Stimulated activated CD8-positive, alpha-beta memory T cell treated with anti-CD3 and anti-CD28 coated beads, Interleukin-4, amount 100 ng/mL, for 48 hours (primary cell): ENCODE results near the gene CARMIL1.
A peak's percentile ranks its signal among the peaks of the same experiment; 100 is the strongest.
"Not testable (repeated sequence)": the region's sequence is repeated elsewhere in the genome, so short reads cannot be mapped to it uniquely, and the experiment has no call there.

ENCODE experiments used
- DNase-seq: peaks from one replicate; pipeline ENCODE4 v3.0.0-alpha.2; 2020

CARMIL1 gene

DNA sequence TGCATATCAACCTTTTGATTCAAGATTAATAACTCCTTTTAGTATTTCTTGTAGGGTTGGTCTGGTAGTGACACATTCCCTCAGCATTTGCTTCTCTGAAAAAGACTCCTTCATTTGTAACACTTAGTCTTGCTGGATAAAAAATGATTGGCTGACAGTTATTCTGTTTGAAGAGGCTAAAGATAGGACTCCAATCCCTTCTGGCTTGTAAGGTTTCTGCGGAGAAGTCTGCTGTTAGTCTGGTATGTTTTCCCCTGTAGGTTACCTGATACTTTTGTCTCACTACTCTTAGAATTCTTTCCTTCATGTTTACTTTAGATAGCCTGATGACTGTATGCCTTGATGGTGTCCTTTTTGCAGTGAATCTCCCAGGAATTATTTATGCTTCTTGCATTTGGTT, 96.0 kb downstream of the CARMIL1 start:
- DNase-seq: no peak

GRCh38 chr6:25377664-25378063, 98.5 kb downstream of the CARMIL1 start:
- no peak for DNase-seq

DNA sequence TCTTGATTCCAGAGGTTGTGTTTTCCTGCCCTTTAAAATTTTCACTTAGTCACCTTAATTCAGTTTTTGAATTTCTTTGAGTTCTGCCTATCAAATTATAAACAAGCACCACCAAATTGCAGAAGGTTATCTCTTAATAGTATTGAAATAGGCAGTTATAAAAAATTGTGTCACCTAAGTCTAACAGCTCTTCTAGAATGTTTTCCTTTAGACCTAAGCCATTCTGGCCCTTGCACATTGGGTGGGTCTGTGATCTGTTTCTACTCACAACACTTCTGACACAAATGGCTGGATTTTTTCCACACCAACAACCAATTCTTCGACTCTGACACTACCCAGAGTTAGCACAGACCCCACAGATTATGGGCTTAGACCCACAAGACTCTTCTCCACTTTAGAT, 101.9 kb downstream of the CARMIL1 start:
- no peak for DNase-seq

DNA sequence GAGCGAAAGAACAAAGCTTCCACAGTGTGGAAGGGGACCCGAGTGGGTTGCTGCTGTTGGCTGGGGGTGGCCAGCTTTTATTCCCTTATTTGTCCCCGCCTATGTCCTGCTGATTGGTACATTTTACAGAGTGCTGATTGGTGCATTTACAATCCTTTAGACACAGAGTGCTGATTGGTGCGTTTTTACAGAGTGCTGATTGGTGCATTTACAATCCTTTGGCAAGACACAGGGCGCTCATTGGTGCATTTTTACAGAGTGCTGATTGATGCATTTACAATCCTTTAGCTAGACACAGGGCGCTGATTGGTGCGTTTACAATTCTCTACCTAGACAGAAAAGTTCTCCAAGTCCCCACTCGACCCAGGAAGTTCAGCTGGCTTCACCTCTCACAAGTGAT, 103.3 kb downstream of the CARMIL1 start:
- DNase-seq: not testable (repeated sequence)

GRCh38 chr6:25384234-25384633, 105.1 kb downstream of the CARMIL1 start:
- DNase-seq: no peak

DNA sequence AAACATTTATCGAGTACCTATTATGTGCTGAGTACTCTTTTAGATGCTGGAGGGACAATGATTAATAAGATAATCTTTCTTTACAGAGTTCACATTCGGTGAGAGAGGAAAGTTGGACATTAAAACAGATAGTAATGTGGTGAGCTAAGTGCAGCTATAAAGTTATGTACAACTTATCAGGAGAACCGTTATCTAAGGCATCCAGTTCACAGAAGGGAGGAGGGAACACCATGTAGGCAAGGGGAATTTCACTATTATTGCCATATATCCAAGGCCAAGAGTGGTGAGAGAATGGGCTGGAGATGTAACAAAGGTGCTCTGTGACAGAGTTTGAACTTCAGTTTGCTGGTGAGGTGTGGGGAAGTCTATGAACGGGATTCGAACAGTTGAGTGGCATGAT, 105.8 kb downstream of the CARMIL1 start:
- no peak for DNase-seq

DNA sequence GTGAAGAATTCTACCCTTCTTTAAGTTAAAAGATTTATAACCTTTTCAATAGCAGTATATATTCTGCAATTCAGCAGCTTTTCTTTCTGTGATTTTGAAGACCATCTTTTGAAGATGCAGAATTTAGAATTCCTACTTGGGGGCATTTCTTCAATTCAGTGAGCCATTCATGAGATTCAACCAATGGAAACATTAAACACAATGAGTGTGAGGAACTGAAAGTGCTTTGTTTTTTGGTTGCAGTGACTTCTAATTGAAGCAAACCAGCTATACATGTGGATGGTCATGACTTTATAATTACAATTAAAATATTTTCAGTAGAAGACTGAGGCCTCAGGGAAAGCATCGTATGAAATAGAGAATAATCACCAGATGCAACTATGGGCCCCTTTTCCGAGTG, 108.3 kb downstream of the CARMIL1 start:
- DNase-seq: no peak

- no peak for DNase-seq
Observed at GRCh38 chr6:25387911-25388310, 108.7 kb downstream of the CARMIL1 start.

- DNase-seq: no peak
Observed at GRCh38 chr6:25388776-25389175, 109.6 kb downstream of the CARMIL1 start.

DNA sequence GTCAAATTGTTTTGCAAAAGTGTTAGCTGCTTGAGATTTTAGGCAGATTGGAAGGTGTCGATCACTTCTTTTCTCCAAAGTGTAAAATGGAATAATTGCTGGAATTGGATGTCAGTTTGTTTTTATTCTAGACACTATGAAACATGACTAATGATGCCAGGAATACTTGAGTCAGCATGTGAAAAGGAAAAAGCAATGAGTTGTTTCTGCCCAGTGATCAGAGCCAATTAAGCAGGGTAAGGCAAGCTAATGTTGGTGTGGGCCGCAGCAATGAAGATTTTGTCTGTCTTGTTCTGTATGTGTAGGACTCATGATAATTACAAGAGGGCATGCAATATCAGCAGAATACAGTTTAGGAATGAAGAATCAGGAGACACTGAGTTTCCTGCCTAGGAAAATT, 110.3 kb downstream of the CARMIL1 start:
- DNase-seq: no peak

DNA sequence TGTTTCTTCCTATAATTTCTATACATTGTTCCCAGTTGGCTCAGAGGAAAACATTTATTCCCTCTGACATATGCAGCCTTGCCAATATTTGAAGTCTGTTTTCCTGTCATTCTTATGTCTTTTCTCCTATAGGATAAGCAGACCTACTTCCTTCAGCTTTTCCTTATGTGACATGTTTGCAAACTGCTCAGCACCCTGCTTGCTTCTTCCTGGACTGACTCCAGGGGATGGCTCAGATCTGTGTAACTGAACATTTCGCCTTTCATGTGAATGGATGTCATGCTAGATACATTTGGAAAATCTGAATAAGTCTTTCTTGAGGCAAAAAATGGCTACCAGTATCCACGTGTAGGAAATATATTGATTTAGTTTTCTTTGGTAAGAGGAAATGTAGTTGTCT, 113.2 kb downstream of the CARMIL1 start:
- DNase-seq: no peak

DNA sequence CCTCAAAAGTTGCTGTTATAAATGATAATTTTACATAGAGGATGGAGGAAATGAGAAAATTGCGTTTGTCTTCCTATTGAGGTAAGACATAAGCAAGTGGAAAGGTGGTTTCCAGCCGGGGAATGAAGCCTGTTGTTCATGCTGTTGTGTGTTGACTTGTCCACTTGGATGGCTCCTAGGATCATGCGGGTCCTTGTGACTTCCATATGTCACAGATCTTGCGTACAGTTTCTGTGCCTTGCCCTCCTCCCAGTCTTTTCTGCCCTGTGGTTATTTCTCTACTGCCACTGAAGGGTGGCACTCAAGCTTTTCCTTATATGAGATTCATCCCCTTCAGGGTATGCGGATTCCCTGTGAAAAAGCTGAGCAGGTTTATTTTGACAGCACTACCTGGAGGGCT, 116.6 kb downstream of the CARMIL1 start:
- DNase-seq: no peak

- no peak for DNase-seq
Observed at GRCh38 chr6:25397406-25397805, 118.2 kb downstream of the CARMIL1 start.

- DNase-seq: no peak
Observed at GRCh38 chr6:25399885-25400284, 120.7 kb downstream of the CARMIL1 start.

- no peak for DNase-seq
Observed at GRCh38 chr6:25401711-25402110, 122.5 kb downstream of the CARMIL1 start.

- no peak for DNase-seq
Observed at GRCh38 chr6:25402125-25402524, 123.0 kb downstream of the CARMIL1 start.

DNA sequence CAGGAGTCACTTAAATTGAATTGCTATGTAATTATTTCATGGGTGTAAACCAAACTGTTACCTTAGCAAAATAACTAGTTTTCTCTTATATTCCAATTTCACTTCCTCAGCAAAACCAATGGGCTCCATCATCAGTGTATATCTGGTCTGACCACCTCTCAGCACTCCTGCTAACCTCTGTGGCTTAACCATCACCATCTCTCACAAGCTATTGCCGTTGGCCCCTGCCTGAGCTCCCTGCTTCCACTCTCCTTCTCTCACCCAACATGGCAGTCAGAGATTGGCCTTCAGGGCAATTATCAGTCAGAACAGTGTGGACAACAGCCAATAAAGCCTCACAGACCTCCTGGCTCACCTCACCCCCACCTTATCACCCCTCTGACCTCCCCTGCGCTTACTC, 124.0 kb downstream of the CARMIL1 start:
- no peak for DNase-seq

GRCh38 chr6:25404091-25404490, 124.9 kb downstream of the CARMIL1 start:
- DNase-seq: no peak

GRCh38 chr6:25404693-25405169, 125.6 kb downstream of the CARMIL1 start:
- DNase-seq: peak; percentile 50

DNA sequence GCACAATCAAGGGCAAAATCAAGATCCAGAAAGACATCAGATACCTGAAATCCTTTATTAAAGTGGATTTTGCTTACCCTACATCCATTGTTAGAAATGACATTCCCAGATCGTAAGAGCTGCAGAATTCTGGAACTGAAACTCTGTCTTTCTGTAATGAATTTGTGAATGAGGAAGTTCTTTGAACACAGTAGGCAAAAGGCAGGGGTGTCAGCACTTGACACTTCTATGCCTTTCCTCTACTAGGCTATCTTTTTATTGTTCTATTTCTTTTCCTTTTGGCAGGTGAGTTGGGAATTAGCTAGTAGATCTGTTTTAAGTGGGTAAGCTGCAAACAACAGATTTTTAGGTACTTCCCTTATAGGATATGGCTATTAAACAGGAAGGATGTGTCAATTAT, 126.3 kb downstream of the CARMIL1 start:
- DNase-seq: no peak

DNA sequence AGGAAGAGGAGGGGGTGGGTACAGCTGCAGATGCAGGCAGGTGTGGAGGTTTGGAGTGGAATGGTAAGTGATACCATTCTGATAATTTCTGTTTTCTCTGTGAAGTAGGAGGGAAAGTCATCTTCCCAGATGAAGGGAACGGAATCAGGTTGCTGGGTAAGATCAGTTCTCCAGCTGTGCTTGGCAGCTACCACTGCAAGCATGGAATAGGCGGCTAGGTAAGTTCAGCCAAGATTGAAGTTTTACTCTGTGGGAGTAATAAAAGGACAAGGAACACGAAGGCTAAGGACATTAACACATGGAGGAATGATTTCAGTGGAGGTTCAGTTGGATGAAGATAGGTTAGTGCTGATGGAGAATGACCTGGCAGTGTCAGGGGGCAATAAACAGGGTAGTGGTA, 128.3 kb downstream of the CARMIL1 start:
- no peak for DNase-seq

- no peak for DNase-seq
Observed at GRCh38 chr6:25410102-25410501, 130.9 kb downstream of the CARMIL1 start.

DNA sequence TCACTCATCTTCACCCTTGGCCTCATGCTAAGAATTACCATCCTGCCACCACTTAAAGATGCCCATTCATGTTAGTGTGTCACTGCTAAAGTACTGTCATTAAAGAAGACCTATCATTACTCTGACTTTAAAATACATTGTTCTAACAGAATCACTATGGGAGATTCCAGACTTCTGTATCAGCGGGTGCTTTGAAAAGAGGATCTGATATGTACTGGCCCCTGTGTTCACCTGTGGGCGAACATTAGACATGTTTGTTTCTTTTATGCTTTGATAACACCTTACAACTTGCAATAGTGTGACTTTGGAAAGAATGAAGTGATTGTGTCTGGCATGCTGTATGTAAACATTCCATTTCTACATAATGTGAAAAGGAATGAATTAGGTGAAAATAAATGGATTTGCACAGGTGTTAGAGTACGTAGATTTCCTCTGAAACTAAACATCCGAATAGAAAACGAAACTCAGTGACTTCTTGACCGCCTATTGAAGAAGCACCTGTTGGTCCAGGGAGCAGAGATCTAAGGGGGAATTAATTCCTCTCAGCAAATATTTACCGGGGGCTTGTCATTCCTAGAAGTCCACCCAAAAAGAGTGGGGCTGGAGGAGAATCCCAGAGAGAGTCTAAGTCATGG, 132.3 kb downstream of the CARMIL1 start:
- no peak for DNase-seq

DNA sequence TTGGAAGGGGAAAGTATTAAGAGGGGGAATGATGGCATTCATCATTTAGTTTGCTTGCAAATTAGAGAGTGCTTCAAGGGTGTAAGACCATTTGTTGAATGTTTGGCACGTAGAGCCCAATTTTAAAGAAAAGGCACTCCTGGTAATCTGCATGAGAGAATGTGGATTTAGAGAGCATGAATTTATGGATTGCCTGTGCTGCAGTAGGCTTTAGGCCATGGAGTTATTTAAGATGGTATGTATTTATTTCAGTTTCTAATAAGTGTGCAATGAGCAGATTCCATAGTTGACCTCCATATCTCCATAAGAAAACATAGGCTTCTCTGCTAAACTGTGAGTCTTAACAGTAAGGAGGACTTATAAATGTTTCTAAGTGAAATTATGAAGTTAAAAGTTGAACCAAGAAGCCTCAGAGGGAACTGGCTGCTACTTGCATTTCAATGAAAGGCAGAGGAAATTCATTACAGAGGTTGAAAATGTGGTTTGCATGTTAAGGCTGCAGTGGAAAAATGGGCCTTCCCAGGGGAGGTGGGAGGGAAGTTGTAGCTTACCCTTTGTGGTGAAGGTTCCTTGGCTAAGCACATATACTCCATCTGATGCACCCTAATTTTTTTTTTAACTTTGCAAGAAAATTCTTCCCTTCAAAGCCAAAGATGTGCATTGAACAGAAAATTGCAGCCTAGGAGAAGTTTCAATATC, 134.2 kb downstream of the CARMIL1 start:
- DNase-seq: no peak

DNA sequence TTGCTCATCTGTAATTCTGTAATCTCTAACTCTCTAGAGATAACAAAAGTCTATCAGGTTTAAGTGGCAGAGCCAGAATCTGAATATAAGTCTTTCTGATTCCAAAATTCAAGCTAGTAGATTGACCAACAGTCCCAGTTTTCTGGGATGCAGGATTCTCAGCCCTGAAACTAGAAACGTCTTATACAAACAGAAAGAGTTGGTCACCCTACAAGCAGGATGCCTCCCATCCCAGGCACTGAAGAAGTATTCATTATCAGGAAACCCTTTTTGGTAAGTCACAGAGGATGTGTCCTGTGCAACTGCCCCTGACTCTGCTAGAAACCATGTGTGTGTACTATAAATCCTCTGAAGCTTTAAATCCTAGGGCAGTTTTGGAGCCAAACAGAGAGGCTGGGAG, 135.0 kb downstream of the CARMIL1 start:
- DNase-seq: no peak
